NCI-H446 treated with DMSO at 0.1 percent for 48 hours (cell line): ENCODE results near the gene INTS6.

Source experiments
- DNase-seq: peaks from one replicate; lab custom pipeline; 2025; lab: John Stamatoyannopoulos, UW

INTS6 gene

DNA sequence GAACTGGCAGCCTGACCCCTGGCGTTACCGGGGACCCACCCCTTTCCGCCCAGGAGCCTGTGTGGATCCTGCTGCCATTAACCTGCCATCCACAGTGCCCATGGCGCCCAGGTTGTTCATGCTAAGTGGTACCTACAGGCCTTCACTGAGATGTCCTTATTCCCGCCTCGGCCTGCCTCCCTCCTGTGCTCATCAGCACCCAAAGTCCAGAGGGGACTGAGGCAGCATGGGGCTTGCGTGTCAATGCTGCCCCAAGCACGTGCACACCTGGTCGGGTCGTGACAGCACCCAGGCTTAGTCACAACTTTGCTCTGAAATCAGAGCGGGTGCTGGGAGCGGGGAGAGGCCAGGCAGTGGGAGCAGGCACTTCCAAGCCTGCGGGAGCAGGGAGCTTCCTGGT lies 3.7 kb upstream of the INTS6 start:
- DNase-seq: no peak

DNA sequence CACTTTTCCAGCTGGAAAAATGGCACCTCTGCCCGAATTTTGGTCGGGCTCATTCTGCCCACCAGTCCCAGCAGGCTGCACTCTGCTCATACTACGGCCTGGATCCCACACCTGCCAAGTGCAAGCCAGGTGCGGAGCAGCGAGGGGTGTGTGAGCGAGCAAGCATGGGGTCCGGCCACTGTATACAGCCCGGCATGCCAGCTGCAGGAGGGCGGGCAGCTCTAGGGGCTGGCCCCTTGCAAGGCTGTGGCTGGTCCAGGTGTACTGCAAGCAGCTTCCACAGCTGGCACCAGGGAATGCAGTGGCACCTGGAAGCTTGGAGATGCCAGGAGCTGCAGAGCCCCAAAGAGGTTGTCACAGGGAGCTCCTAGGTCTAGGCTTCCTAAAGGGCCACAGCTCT lies 2.7 kb upstream of the INTS6 start:
- DNase-seq: no peak

DNA sequence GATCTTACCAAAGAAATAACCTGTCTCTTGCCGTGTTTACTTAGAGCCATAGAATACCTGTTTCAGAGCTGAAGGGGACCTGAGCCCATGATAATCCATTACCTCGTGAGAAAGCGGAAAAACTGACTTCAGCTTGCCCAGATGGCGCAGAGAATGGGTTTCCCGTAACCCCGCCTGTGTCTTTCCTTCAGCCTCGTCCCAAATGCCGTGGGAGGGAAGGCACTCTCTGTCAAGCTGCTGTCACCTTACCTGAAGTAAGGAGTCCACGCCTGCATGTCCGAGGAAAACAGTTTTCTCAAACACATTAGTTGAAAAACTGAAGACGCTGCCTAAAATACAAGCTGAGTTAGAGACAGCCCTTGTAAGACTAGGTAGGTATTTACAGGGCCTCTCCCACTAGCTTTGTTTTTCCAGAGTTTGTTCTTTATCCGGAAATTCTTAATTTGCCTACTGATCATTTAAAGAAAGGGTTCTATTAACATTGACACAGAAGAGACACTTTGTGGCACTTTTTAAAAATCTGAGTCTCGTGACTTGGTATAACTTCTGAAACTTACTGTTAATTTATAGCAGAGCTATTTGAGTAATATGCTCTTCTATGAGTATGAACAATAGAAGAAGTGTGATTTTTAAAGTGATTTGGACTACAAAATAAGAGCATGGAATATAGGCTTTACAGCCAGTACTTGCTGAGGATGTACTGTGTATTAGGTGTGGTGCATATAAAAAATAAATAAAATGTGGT lies 1.3 kb upstream of the INTS6 start:
- no peak for DNase-seq

DNA sequence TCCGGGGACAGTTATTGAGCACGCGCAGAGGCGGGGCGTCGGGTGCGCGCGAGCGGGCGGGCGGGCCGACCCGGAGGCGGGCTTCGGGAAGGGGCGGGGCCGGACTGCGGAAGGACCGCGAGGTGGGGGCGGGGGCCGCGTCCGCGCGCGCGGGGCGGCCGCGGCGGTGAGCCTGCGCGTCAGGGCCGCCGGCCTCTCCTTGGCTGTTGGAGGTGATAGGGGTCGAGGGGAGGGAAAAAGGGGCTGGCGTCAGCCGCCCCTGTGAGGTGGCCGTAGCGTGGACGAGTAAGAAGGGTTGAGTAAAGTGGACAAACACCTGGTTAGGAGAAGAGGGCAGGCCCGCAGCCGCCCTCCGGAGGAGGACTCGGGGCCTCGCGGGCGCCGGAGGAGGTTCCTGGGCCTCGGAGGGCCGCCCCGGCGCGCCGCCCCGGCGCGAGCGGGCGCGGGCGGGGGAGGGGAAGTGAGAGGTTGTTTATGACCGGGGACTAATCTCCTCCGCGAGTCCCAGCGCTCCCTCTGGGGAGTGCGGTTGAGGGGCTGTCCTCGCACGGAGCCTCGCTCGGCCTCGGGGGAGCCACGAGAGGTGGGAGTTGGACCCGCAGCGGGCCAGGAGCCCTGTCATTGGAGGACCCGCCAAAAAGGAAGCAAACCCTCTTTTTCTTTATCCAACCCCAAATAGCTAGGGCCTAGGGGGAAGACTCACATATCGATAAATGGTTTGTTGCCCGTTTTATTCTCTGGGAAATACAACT lies 547 bp upstream of the INTS6 start:
- DNase-seq: no peak

DNA sequence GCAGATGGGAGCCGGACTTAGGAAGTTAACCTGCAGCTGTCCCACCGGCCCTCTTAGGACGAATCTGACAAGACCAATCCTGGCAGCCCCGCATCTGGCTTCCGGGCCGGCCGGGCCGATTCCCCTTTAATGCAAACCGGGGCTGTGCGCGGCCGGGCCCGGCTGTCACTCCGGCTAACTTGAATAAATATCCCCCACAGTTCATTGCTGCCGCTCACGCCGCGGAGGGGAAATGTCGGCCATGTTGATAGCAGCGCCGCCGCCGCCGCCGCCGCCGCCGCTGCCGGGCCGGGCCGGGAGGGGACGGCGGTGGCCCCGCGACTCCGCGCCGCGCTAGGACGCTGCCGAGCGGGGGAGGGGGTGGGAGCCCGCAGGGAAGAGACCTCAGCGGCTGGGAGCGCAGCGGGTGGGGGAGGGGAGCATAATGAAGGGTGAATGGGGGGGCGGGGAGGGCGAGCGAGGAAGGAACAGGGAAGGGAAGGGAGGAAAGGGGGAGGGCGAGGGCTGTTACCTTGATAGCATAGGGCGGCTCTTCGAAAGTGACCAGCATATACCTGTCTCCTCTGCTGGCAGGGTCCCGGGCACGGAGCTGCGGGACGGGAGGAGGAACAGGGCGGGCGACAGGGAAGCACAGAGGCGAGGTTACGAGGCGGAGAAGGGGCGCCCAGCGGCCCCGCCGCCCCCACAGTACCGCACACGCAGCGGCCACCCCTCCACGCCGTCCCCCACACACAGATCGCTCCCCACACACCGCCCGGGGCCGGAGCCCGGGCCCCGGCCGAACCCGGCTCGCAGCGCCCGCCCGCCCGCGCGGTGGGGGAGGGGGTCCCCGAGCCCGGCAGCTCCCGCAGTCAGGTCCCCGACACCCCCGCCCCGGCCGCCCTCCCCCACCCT lies 1.1 kb downstream of the INTS6 start:
- DNase-seq: peak; percentile 26

DNA sequence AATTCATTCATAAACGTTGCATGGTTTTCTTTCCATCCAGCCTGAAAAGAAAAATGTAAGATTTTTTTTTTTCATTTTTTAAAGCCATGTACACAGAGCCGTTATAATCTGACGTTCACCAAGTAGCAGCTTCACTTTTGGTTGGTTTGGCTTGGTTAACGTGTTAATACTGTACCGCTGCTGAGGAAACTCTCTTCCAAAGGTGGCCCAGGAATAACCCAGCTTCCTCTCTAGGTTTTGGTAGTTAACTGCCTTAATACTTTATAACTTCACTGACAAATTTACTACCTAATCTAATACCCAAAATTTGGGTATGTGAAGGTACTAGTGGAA lies 1.7 kb downstream of the INTS6 start:
- no peak for DNase-seq

DNA sequence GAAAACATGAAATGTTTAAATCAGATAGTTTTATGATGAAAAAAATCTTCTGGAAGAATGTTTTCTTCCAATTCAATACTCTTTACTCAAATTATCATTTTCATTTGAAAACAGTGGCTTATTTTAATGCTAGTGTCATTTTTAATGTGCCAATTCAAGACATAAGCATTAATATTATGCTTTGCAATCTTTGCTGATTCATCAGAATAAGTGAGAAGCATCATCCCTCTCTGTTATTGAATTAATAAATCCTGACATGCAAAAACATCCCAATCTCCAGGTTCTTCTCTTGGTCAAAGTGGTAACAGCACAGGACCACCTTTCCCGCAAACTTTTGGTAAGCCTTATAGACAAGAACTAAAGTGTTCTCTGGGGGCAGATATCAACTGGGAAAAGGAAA lies 3.8 kb downstream of the INTS6 start:
- no peak for DNase-seq

DNA sequence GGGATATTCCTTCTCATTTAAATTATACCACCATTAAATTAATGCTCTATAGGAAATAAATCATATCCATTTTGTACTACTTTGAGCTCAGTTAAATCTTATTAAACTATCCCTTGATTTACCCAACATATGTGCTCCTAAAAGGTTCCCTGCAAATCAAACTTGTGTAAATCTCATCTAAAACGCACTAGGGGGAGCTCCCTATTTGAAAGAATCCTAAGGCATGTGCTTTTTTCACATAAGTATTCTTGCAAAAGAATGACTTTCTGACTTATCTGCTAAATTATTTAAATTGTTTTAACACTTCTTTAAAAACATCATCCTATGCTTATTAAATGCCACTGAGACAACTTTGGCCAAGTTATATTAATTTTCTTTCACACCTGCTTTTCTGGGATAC lies 7.9 kb downstream of the INTS6 start:
- DNase-seq: peak; percentile 14

DNA sequence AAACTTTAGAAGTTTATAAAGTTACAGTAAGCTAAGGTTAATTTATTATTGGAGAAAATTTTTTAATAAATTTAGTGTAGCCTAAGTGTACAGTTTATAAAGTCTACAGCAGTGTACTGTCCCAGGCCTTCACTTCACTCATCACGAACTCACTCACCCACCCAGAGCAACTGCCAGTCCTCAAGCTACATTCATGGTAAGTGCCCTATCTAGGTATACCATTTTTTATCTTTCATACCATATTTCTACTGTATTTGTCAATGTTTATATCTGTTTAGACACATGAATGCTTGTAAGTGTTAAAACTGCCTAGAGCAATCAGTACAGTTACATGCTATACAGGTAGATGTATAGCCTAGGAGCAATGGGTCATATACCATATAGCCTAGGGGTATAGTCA lies 12.5 kb downstream of the INTS6 start:
- no peak for DNase-seq

DNA sequence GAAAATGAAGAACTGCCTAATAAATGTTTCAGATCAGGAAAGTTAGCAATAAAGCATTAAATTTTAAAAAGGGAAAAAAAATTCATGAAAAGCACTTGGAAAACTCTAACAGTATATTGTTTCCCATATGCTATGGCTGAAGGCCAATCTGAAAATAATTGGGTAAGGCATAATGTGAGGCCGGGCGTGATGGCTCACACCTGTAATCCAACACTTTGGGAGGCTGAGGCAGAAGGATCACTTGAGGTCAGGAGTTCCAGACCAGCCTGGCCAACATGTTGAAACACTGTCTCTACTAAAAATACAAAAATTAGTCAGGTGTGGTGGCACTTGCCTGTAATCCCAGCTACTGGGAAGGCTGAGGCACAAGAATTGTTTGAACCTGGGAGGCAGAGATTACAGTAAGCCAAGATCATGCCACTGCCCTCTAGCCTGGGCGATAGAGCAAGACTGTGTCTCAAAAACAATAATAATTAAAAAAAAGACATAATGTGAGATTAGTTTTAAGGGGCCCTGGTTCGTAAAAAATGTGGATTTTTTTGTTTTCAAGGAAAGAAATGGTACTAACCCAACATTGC lies 15.2 kb downstream of the INTS6 start:
- DNase-seq: no peak

DNA sequence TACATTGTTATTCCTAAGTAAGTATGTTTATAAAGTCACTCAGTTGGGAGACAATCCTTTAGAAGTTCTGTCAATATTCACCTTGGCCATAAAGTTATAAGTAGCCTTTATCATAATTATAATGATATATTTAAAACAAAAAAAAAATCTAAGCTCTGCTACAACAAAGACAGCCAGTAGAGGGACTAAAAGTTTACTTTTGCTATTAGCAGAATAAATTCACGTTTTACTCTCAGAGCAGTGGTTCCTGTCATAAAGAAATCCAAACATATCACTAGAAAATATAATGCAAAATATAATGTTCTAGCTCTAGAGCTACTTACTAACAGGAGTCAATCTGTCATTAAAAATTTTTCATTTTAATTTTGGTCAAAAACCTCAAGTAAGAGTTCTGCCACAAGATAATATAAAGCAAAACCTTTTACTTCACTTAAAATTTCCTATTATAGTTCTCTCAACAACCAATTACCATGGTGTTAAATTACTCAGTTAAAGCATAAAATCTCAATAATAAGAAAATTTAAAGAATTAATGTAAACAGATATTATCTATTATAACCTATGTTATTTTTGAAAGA lies 17.7 kb downstream of the INTS6 start:
- DNase-seq: no peak

DNA sequence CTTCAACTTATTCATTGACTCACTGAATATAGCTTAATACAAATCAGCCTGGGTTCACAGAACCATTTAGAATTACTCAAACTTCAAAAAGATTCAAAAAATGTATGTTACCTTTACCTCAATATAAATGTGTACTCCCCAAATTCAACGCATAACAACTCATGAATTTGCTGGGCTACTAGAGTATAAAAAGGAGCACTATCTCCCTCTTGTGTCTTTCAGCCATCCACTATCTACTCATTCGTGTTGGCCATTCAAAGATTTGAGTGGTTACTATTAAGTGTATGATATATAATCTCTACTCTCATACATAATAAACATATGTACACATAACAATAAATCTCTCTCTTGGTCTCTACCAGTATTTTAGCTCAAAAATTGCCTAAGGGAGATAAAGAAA lies 20.3 kb downstream of the INTS6 start:
- DNase-seq: no peak

DNA sequence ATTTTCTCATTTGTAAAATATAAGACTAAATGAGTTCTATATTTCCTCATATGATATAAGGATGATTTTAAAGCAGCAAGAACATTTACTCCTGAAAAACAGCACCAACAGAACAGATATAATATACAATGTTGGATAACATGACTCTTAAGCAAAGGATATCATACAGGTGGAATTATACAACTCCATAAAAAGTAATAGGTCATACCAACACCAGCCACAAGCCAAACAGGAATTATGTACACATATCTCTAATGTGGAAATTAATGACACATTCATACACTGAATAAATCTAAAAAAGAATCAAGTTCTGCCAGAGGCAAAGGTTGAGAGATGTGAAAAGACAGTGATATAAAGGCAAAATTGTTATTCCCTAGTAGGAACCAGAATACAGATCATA lies 25.9 kb downstream of the INTS6 start:
- DNase-seq: no peak

DNA sequence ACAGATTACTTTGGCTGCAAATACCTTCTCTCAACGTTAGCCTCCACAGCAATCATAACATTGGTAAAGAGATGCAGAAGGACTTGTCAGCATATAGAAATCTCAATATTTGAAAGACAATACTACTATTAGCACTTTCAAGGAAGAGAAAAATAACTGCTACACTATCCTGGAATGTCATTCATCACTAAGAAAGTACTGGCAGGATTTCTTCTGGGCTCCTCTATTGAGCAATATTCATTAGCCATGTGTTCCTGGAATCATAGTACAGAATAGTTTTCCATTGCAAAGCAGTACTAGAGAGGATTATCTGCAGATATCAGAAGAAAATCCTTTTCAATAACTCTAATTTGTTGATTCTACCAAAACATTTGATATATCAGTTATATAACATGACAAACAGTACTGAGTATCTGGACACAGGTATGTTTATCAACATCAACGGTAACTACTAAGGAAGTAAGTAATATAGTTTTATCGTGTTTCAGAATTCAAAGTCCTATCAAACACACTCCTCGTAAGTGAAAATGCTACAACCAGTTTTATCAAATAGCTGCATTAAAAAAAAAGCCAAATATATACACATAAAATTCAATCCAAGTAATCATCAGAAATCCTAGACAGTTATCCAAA lies 27.3 kb downstream of the INTS6 start:
- no peak for DNase-seq

DNA sequence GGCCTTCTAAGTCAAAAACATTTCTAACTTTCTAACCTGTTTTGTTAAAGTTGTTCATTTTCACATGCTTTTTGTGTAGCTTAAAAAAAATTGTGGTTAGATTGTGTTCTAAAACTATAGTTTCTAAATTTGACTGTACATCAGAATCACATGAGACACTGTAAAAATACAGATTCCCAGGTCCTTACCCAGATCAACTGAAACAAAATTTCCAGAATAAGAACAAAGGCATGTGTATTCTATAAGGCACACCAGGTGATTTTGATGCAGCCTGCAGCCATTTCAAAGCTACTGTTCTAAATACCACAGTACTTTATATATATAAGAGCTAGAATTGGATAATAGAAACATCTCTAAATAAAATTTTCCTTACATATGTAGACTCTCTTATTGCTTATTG lies 29.1 kb downstream of the INTS6 start:
- DNase-seq: no peak

DNA sequence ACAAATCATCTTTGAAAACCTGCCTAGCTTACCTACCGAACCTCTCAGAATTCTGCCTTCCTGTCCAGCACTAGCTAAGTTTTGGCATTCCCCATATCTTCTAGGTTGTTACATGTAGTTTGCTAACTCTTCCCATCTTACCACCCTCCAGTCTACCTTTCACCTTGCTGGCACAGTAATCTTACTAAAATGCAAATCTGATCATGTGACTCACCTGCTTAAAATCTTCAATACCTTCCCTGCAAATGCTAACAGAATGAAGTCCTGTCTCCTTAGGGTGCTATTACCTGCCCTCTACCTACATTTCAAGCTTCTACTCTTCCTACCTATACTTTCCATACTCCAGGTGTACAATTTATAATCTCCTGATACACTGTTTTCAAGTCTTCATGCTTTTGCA lies 30.4 kb downstream of the INTS6 start:
- no peak for DNase-seq

DNA sequence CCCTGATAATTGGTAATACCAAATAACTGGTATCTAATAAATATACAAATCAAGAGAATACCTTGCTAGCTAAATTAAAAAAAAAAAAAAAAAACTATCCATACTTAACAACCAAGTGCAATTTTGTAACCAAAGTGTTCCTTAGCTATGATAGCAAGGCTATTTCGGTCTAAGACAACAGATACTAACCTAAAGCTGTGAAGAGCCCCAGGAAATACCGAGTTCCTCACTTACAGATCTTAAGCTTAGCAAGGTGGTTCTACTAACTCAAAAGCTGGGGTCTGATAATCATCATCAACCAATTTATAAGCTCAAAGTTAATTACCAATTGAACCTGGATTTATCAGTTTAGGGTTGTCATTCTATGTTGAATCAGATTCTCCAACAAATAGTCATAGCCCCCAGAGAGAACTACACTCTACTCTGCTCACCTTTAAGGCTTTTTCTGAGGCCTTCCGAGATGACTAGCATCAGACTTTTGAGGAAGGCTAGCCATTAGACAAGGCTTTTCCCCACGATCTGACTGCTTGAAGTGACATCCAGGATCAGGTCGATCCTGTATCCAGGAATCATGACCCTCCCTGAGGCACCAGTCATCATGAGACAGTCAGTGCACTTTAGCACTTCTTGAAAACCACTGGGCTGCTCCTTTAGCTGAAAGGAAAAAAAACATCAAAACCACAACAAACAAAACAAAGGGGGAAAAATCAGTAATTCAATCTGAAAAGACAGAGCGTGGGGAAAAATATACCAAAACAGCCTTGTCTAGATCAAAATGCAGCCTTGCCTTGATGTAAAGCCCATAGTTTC lies 31.9 kb downstream of the INTS6 start:
- no peak for DNase-seq

DNA sequence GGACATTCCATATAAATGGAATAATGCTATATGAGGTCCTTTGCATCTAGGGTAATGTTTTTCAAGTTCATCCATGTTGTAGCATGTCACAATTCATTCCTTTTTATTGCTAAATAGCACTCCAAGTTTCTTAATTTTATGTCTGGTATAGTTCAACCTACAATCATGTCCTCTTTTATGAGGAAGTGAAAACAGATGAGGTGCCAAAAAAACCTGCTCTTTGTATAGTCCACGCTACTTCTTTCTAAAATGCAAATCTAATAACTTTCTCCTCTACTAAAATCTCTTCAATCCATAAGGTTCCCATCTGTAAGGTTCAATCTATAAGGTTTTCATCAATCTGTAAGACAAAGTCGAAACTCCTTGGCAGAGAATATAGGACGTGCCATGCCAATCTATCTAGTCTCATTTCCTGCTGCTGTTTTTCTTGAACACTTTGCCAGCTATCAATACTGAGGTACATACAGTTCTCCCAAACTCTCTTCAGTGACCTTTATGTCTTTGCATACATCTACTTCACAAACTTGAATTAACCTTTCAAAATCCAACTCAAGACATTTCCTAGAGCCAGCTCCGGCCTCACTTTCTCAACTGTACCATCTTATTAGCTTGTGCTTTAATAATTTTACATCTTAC lies 33.7 kb downstream of the INTS6 start:
- no peak for DNase-seq

DNA sequence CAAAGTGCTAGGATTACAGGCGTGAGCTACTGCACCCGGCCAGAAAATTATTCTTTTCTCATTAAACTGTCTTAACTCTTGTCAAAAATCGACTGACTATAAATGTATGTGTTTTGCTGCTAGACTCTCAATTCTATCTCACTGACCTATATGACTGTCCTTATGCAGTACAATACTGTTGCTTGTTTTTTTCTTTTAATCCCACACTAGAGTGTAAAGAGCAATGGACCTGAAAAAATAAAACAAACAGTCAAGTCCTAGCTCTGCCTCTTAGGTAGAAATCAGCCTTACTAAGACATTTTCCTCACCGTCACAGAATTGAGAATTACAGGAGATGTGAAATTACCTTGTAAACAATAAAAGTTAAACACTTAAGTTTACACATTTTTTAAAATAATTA lies 35.1 kb downstream of the INTS6 start:
- DNase-seq: no peak

DNA sequence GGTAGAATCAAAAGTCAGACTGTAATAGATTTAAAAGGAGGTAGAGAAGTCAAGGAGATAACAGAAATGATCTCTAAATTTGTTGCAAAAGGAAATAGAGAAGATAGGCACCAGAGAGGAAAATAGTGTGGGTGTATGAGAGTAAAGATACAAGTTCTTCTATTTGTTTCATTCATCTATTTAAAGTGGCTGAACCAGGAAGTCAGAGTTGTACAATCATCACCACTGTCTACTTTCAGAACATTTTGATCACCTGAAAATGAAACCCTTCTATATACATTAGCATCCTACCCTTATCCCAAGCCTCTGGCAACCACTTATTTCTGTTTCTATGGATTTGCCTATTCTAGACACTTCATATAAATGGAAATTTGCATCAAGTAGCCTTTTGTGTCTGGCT lies 36.7 kb downstream of the INTS6 start:
- no peak for DNase-seq
